Fibroblast of the aortic adventitia (primary cell): Measurements from ENCODE around the gene TBR1. TPM values are rescaled to one million over a fixed set of nuclear protein-coding genes. Genes with fewer than 3 reads are reported as not detected.

Experiments
- DNase-seq: peaks from one replicate; pipeline ENCODE4 v3.0.0-alpha.2; 2010; ENCODE audit warnings: low read depth
- H3K4me3 ChIP-seq: 2 replicates; pipeline ENCODE4 v1.5.1; 2011; ENCODE audit warnings: low read depth, mild to moderate bottlenecking, control low read depth, low read length, moderate library complexity
- CTCF ChIP-seq: IDR thresholded peaks from 2 replicates; pipeline ENCODE4 v1.5.1; 2011; ENCODE audit warnings: mild to moderate bottlenecking, low read length, control low read depth, inconsistent platforms; ENCODE audit not compliant: insufficient read depth
- total RNA-seq: library from RNA; depleted of rRNA; stranded (reverse); fragments of >200 nt; gene quantifications from 2 replicates; pipeline ENCODE4 v1.2.3, GENCODE V29; 2012; ENCODE audit warnings: low replicate concordance

TBR1 gene
- total RNA-seq, 1 donor: not detected

GRCh38 chr2:161391737-161392506 lies 24.2 kb upstream of the TBR1 start:
- no peak for TF ChIP-seq CTCF
- no peak for DNase-seq
- no peak overlapping the region for H3K4me3 ChIP-seq

DNA sequence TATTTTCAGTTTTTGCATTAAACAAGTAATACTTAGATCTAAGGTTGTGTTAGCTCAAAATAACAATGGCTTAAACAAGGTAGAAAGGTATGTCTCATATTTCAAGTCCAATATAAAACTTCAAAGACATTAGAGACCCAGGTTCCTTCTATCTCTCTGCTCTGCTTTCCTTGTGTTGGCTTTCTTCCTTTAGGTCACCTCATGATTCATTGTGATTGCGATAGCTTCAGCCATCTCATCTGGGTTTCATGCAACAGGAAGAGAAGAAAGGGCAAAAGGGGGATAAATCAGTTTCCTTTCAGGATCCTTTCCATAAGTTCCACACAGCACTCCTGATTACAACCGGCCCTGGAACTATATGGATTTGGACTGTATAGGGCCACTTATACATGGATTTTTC lies 16.0 kb upstream of the TBR1 start:
- peak; percentile 13 for DNase-seq
- no peak overlapping the region for H3K4me3 ChIP-seq

GRCh38 chr2:161402297-161402696 lies 13.8 kb upstream of the TBR1 start:
- TF ChIP-seq CTCF: no peak
- no peak for DNase-seq

More for the DNA sequence above, 16.0 kb upstream of the TBR1 start:
- no peak for TF ChIP-seq CTCF

DNA sequence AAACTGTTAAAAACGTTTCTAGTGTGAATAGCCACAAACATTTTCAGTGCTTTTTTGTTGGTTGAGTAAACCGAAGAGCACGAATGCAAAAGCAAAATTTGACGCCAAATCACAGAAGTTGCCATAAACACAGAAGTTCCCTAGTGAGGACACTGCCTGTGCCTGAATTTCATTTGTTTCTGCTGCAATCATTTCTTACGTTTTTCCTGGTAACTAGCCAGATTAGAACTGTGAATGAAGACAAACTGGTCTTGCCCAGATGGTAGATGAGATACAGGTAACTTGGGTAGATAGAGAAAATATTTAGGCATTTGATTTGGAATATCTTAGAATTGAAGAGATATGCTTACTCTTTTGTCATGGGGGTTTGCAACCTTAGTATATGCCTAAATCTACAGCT lies 9.8 kb upstream of the TBR1 start:
- DNase-seq: no peak
- TF ChIP-seq CTCF: no peak
- H3K4me3 ChIP-seq: no peak overlapping the region

More at GRCh38 chr2:161402297-161402696, 13.8 kb upstream of the TBR1 start:
- no peak overlapping the region for H3K4me3 ChIP-seq

- no peak for TF ChIP-seq CTCF
- no peak overlapping the region for H3K4me3 ChIP-seq
- no peak for DNase-seq
Observed at GRCh38 chr2:161407597-161407996, 8.5 kb upstream of the TBR1 start.

DNA sequence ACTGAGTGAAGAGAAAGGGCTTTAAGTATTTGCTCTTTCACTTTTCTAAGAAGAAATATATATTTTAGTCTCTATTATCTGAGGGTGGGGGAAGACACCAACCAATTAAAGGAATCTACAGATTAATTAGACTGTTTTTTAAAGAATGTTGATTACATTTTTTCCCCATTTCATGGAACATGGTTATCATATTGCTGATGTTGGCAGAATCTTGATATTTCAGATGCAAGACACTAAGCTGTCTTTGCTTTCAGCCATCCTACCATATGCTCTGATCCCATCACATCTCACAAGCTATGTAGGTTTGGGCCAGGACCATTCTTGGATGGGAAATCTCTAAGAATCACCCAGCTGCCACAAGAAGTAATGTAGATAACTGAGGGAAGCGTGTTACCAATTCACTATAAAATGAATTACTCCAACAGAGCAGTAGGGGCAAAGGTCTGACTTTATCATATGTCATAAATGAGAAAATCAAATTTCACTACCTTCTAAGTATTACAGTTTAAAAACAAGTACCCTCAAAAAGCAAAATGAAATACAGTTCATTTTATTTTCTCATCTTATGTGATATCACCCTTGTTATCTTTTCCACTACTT lies 6.7 kb upstream of the TBR1 start:
- H3K4me3 ChIP-seq: no peak overlapping the region
- DNase-seq: no peak
- TF ChIP-seq CTCF: no peak
